ENCODE measurements around the gene NEDD9.

The NEDD9 gene

GRCh38 chr6:11271228-11272020, 39.0 kb upstream of the NEDD9 start:
- no peak overlapping the region for H3K9ac ChIP-seq (ENCODE audit: low read length)
- H3K27ac ChIP-seq (ENCODE audit: low read depth, low read length) = no peak overlapping the region
- H3K4me3 ChIP-seq (ENCODE audit: low read length) = no peak overlapping the region
- no peaks in the 10 kb centered on the region for H3K4me1 ChIP-seq (ENCODE audit: control insufficient read depth, insufficient read depth, low read length)
- no peaks in the 10 kb centered on the region for H3K27me3 ChIP-seq (ENCODE audit: control insufficient read depth, insufficient read depth, low read length)
- H3K36me3 ChIP-seq (ENCODE audit: control insufficient read depth, insufficient read depth, low read length) = no peaks in the 10 kb centered on the region

GRCh38 chr6:11270030-11271027, 37.9 kb upstream of the NEDD9 start:
- H3K9ac ChIP-seq (ENCODE audit: low read length) = no peak overlapping the region
- H3K27me3 ChIP-seq (ENCODE audit: control insufficient read depth, insufficient read depth, low read length) = no peaks in the 10 kb centered on the region
- H3K27ac ChIP-seq (ENCODE audit: low read depth, low read length) = no peak overlapping the region
- no peak overlapping the region for H3K4me3 ChIP-seq (ENCODE audit: low read length)
- H3K36me3 ChIP-seq (ENCODE audit: control insufficient read depth, insufficient read depth, low read length) = no peaks in the 10 kb centered on the region
- H3K4me1 ChIP-seq (ENCODE audit: control insufficient read depth, insufficient read depth, low read length) = no peaks in the 10 kb centered on the region

GRCh38 chr6:11268978-11269377, 36.5 kb upstream of the NEDD9 start:
- H3K27ac ChIP-seq (ENCODE audit: low read depth, low read length) = no peak overlapping the region
- no peaks in the 10 kb centered on the region for H3K4me1 ChIP-seq (ENCODE audit: control insufficient read depth, insufficient read depth, low read length)
- H3K36me3 ChIP-seq (ENCODE audit: control insufficient read depth, insufficient read depth, low read length) = no peaks in the 10 kb centered on the region
- H3K4me3 ChIP-seq (ENCODE audit: low read length) = no peak overlapping the region
- no peak overlapping the region for H3K9ac ChIP-seq (ENCODE audit: low read length)
- H3K27me3 ChIP-seq (ENCODE audit: control insufficient read depth, insufficient read depth, low read length) = no peaks in the 10 kb centered on the region

GRCh38 chr6:11266926-11267325, 34.5 kb upstream of the NEDD9 start:
- no peaks in the 10 kb centered on the region for H3K36me3 ChIP-seq (ENCODE audit: control insufficient read depth, insufficient read depth, low read length)
- H3K9ac ChIP-seq (ENCODE audit: low read length) = no peak overlapping the region
- H3K27ac ChIP-seq (ENCODE audit: low read depth, low read length) = no peak overlapping the region
- H3K4me1 ChIP-seq (ENCODE audit: control insufficient read depth, insufficient read depth, low read length) = peaks cover 10% of the 10 kb centered on the region
- no peaks in the 10 kb centered on the region for H3K27me3 ChIP-seq (ENCODE audit: control insufficient read depth, insufficient read depth, low read length)
- no peak overlapping the region for H3K4me3 ChIP-seq (ENCODE audit: low read length)

GRCh38 chr6:11265932-11266331, 33.5 kb upstream of the NEDD9 start:
- Histone ChIP-seq H3K4me3 (ENCODE audit: low read length) (no peak overlapping the region), H3K27ac (ENCODE audit: low read depth, low read length) (no peak overlapping the region), H3K9ac (ENCODE audit: low read length) (no peak overlapping the region)

GRCh38 chr6:11264100-11264499, 31.6 kb upstream of the NEDD9 start:
- Histone ChIP-seq H3K4me1 (ENCODE audit: control insufficient read depth, insufficient read depth, low read length) (peaks cover 10% of the 10 kb centered on the region), H3K36me3 (ENCODE audit: control insufficient read depth, insufficient read depth, low read length) (no peaks in the 10 kb centered on the region), H3K4me3 (ENCODE audit: low read length) (no peak overlapping the region), H3K27ac (ENCODE audit: low read depth, low read length) (no peak overlapping the region), H3K27me3 (ENCODE audit: control insufficient read depth, insufficient read depth, low read length) (no peaks in the 10 kb centered on the region), H3K9ac (ENCODE audit: low read length) (no peak overlapping the region)

More at GRCh38 chr6:11265932-11266331, 33.5 kb upstream of the NEDD9 start:
- no peaks in the 10 kb centered on the region for H3K36me3 ChIP-seq (ENCODE audit: control insufficient read depth, insufficient read depth, low read length)
- no peaks in the 10 kb centered on the region for H3K27me3 ChIP-seq (ENCODE audit: control insufficient read depth, insufficient read depth, low read length)
- H3K4me1 ChIP-seq (ENCODE audit: control insufficient read depth, insufficient read depth, low read length) = peaks cover 10% of the 10 kb centered on the region

GRCh38 chr6:11263291-11263775, 30.9 kb upstream of the NEDD9 start:
- Histone ChIP-seq H3K4me3 (ENCODE audit: low read length) (no peak overlapping the region), H3K4me1 (ENCODE audit: control insufficient read depth, insufficient read depth, low read length) (peaks cover 10% of the 10 kb centered on the region), H3K27ac (ENCODE audit: low read depth, low read length) (peak overlapping the region; percentile 50), H3K9ac (ENCODE audit: low read length) (no peak overlapping the region), H3K36me3 (ENCODE audit: control insufficient read depth, insufficient read depth, low read length) (no peaks in the 10 kb centered on the region), H3K27me3 (ENCODE audit: control insufficient read depth, insufficient read depth, low read length) (no peaks in the 10 kb centered on the region)

GRCh38 chr6:11262242-11262641, 29.8 kb upstream of the NEDD9 start:
- Histone ChIP-seq H3K36me3 (ENCODE audit: control insufficient read depth, insufficient read depth, low read length) (no peaks in the 10 kb centered on the region), H3K4me3 (ENCODE audit: low read length) (no peak overlapping the region), H3K4me1 (ENCODE audit: control insufficient read depth, insufficient read depth, low read length) (peaks cover 10% of the 10 kb centered on the region), H3K9ac (ENCODE audit: low read length) (no peak overlapping the region), H3K27ac (ENCODE audit: low read depth, low read length) (no peak overlapping the region), H3K27me3 (ENCODE audit: control insufficient read depth, insufficient read depth, low read length) (no peaks in the 10 kb centered on the region)

- Histone ChIP-seq H3K4me1 (ENCODE audit: control insufficient read depth, insufficient read depth, low read length) (peaks cover 10% of the 10 kb centered on the region), H3K36me3 (ENCODE audit: control insufficient read depth, insufficient read depth, low read length) (no peaks in the 10 kb centered on the region), H3K4me3 (ENCODE audit: low read length) (no peak overlapping the region), H3K9ac (ENCODE audit: low read length) (no peak overlapping the region), H3K27ac (ENCODE audit: low read depth, low read length) (no peak overlapping the region), H3K27me3 (ENCODE audit: control insufficient read depth, insufficient read depth, low read length) (no peaks in the 10 kb centered on the region)
Measured at GRCh38 chr6:11260249-11261038, 28.0 kb upstream of the NEDD9 start.

GRCh38 chr6:11258260-11259237, 26.1 kb upstream of the NEDD9 start:
- no peaks in the 10 kb centered on the region for H3K36me3 ChIP-seq (ENCODE audit: control insufficient read depth, insufficient read depth, low read length)
- H3K27ac ChIP-seq (ENCODE audit: low read depth, low read length) = no peak overlapping the region
- no peak overlapping the region for H3K4me3 ChIP-seq (ENCODE audit: low read length)
- no peak overlapping the region for H3K9ac ChIP-seq (ENCODE audit: low read length)
- no peaks in the 10 kb centered on the region for H3K27me3 ChIP-seq (ENCODE audit: control insufficient read depth, insufficient read depth, low read length)
- H3K4me1 ChIP-seq (ENCODE audit: control insufficient read depth, insufficient read depth, low read length) = peaks cover 7% of the 10 kb centered on the region

GRCh38 chr6:11255610-11256009, 23.1 kb upstream of the NEDD9 start:
- H3K4me3 ChIP-seq (ENCODE audit: low read length) = no peak overlapping the region
- H3K9ac ChIP-seq (ENCODE audit: low read length) = no peak overlapping the region
- no peaks in the 10 kb centered on the region for H3K27me3 ChIP-seq (ENCODE audit: control insufficient read depth, insufficient read depth, low read length)
- H3K36me3 ChIP-seq (ENCODE audit: control insufficient read depth, insufficient read depth, low read length) = no peaks in the 10 kb centered on the region
- no peak overlapping the region for H3K27ac ChIP-seq (ENCODE audit: low read depth, low read length)
- H3K4me1 ChIP-seq (ENCODE audit: control insufficient read depth, insufficient read depth, low read length) = peaks cover 5% of the 10 kb centered on the region

Data from rectal smooth muscle tissue (tissue), 1 donor.